Measurements from ENCODE around the gene MTHFR.
A peak's percentile ranks its signal among the peaks of the same experiment; 100 is the strongest.

Gene MTHFR

DNA sequence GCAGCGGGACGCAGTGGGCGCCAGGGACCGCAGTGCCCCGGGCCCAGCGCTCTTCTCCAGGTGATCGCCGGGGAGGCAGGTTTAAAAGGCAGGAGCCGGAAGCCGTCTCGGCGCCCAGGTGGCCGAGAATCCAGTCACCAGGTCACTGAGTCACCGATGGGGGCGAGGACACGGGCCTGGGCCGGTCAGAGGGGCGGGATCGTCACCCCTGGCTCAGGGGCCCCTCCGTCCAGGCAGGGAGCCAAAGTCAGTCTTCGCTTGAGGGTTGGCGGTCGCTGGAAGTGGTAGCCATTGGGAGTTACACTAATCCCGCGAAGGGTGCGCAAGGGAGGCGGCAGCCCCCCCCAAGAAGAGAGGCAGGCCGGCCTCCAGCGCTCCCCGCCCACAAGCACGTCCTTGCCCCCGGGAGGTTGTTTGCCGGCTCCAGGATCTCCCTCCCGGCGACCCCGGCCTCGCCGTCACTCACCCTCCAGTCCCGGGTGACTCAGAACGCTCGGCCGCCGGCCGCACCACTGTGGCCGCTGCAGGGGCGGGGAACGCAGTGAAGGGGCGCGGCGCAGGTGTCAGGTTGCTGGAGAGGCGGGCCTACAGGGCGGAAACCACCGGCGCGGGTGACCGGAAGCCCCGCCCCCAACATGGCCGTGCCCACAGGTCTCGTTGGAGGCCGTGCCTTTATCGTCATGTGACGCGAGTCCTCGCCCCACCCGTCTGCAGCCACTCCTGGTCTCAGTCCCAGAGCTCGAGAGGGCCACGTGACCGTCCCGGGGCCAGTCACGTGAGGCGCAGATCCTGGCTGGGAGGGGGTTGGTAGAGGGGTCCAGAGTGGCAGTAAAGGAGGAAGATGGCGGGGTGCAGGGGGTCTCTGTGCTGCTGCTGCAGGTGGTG lies at the start of gene MTHFR, which contains the start of gene CLCN6:
Gene MTHFR, minus strand, starts transcription at position 543 of the 885 bp plus-strand sequence. CDS start 2,848 bp downstream, outside the sequence.
Gene CLCN6, plus strand, starts transcription at position 770 of the 885 bp plus-strand sequence. Its CDS starts 72 bp downstream, at position 842.
- DNase-seq (ENCODE audit: low read depth in 2 of 2, low spot score in 1 of 2): peak; percentile 93 to 97

DNA sequence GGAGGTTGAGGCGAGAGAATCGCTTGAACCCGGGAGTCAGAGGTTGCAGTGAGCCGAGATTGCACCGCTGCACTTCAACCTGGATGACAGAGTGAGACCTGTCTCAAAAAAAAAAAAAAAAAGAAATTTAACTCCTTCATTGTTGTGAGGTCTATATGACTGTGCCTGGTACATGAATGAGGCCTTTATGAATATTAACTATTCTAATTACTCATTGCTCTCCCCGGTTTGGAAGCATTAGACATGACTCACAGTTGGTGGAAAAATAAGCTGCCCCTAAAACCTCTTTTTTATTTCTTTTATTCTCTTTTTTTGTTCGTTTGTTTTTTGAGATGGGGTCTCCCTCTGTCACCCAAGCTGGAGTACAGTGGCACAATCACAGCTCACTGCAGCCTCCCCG lies 49.7 kb upstream of the MTHFR start:
- DNase-seq (ENCODE audit: low read depth in 2 of 2, low spot score in 1 of 2): no peak

DNA sequence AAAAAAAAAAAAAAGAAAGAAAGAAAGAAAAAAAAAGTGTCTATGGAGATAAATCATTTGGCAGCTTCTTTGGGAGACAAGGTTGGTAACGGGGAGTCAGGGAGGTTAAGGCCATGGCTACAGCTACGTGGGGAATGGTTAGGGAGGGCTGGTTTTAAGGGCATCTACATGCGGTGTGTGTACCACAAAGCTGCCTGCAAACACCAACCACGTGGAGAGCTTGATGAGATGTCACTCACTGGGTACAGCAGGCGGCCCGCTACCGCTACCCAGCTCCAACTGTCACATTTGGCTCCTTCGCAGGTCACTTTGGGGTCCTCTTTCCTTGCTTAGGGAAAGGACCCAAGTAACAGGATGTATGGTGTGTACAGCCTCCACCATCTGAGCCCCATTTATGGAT lies 48.8 kb upstream of the MTHFR start:
- no peak for DNase-seq (ENCODE audit: low read depth in 2 of 2, low spot score in 1 of 2)

DNA sequence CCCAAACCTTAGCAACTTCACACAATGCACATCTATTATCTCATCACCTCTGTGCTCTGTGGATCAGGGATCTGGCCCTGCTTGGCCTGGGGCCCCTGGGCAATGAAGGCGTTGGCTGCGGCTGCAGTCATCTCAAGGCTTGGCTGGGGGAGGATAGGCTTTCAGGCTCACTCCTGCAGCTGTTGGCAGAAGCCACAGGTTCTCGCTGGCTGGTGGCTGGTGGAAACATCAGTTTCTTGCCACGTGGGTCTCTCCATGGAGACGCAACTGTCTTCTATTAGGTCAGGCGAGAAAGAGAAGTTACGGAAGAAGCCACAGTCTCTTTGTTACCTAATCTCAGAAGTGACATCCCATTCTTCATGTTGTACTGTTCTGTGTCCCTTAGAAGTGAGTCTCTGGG lies 45.4 kb upstream of the MTHFR start:
- no peak for DNase-seq (ENCODE audit: low read depth in 2 of 2, low spot score in 1 of 2)

DNA sequence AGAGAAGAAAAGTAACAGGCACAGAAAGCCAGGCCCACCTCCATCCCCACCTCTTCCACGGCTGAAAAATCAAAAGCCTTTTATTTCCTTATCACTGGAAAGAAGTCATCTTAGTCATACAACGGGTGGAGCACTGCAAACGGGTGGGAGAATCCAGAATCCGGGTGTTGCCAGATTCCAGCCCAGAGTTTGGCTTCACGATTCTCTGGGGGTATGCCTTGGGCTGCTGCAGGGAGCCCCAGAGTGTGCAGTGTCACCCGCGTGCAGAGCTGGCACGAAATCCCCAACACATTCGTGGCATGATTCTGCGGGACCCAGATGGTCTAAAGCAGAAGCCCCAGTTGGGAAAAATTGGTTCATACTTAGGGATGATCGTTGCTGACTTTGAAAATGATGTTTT lies 44.4 kb upstream of the MTHFR start:
- DNase-seq (ENCODE audit: low read depth in 2 of 2, low spot score in 1 of 2): no peak

DNA sequence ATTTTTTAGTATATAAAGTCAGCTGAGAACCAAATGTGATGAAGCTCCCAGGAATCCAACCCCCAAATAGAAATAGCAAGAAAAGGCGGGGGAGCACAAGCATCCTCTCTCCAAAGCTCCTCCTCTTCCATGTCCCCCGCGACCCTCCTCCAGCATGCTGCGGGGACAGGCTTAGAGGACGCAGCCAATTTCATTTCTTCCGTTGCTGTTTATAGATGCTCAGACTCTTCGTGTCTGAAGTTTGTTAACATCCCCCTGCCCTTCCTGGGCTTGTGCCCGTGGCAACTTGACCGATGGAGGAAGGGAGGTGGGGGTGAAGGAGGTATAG lies 42.6 kb upstream of the MTHFR start:
- DNase-seq (ENCODE audit: low read depth in 2 of 2, low spot score in 1 of 2): no peak

DNA sequence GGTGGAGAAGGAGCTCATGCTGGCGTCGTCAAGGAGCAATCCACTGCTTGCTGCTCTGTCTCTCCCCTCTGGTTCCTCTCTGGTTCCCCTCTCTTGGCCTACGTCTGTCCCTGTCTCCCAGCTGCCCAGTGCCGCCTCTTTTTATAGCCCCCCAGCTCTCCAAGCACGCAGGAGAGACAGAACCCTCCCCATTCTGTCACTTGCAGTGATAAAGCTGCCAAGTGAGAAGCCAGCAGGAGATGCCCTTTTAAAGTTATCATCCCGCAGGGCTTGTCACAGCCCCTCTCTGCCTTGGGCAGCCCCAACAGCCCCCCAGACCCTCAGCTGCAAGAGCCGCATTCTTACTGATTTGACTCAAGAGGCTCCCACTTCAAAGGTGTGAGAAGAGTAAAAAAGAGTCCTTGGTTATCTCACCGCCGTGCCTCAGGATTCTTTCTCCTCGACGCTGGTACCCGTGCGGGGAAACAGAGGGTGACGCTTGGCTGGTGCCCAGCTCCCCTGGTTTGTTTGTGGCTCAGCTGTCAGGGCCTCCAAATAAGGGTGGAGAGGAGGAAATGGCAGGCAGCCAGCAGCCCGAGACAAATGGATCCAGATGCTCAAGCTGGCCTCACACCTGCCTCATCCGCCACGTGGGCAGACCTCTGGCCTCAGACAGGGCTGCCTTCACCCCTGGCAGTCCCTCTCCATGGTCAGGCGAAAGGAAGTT lies 42.1 kb upstream of the MTHFR start, which contains the start of gene NPPA:
Gene NPPA, minus strand, starts transcription at position 117 of the 706 bp plus-strand sequence. Its CDS starts 99 bp downstream, at position 18.
- no peak for DNase-seq (ENCODE audit: low read depth in 2 of 2, low spot score in 1 of 2)

DNA sequence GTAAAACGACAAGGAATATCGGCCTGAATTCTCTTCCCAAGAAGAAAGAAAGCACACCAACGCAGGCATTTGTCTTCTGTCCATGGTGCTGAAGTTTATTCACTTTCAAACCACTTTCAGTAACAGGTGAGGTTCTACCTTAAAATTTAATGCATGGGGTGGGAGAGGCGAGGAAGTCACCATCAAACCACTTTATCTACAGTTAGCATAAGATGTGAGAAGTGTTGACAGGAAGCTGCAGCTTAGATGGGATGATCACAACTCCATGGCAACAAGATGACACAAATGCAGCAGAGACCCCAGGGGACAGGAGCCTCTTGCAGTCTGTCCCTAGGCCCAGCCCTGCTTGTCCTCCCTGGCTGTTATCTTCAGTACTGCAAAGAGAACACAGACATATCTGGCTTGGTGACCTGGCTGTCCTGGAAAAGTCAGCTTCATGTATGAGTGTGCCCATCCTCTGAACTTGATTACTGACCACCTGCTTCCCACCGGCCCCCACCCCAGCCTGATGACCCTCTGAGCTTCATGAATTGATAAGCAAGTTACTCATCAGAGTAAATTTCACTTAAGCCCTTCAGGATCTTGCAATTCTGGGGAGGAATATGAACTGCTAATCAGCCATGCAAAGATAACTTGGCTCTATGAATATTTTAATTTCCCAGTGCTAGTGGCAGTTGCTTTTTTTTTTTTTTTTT lies 40.0 kb upstream of the MTHFR start:
- no peak for DNase-seq (ENCODE audit: low read depth in 2 of 2, low spot score in 1 of 2)

DNA sequence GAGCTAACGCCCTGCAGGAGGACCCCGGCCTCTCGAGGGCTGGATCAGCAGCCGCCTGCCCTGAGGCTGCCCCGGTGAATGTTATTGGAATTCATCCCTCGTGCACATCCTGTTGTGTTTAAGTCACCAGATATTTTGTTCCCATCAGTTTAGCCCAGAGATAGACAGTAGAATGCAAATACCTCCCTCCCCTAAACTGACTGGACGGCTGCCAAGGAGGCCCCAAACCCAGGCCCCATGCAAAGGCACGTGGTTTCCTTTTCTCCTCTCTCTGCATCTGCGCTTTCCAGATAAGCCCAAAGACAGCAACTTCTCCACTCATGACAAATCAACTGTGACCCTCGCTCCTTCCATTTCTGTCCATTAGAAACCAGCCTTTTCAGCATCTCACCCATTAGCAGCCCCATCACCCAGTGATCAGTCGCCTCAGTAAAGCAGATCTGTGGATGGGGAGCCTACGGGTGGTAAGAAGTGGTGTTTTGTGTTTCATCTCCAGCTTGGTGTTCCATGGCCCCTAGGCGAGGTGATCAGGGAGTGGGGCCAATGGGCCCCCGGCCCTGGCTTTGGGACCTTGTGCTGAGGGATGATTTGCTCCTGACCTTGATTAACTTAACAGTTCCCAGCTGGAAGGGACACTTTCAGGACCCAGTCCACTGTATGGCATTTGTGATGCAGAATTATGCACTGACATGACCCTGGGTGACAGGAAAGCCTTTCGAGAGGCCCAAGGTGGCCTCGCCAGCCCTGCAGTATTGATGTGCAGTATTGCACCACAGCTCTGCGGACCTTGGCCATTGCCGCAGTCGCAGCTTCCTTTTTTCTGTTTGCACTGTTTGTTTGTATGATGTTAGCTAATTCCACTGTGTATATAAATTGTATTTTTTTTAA lies 36.6 kb upstream of the MTHFR start:
- DNase-seq (ENCODE audit: low read depth in 2 of 2, low spot score in 1 of 2): no peak

DNA sequence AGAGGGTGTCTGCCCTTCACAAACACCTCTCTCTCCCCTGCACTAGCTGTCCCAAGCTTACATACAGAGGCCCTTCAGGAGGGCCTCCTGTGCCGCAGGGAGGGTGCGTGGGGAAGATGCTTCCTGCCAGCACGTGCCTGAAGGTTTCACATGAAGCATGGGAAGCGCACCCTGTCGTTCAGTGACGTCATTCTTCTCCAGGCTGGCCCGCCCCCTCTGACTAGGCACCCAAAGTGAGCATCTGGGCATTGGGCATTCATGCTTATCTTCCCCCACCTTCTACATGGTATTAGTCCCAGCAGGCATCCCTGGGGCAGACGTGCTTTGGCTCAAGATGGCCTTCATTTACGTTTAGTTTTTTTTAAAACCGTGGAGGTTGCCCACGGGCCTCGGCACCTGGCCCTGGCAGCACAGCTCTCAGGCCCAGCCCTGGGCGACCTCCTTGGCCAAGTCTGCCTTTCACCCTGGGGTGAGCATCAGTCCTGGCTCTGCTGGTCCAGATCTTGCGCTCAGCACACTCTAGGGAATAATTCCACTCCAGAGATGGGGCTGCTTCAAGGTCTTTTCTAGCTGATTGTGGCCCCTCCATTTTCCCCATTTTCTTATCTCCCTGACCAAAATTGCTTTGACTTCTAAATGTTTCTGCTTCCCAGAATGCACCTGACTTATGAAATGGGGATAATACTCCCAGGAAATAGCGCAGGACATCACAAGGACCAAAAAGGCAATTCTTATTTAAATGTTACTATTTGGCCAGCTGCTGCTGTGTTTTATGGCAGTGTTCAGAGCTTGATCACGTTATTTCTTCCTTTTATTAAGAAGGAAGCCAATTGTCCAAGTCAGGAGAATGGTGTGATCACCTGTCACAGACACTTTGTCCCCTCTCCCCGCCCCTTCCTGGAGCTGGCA lies 35.7 kb upstream of the MTHFR start:
- no peak for DNase-seq (ENCODE audit: low read depth in 2 of 2, low spot score in 1 of 2)

DNA sequence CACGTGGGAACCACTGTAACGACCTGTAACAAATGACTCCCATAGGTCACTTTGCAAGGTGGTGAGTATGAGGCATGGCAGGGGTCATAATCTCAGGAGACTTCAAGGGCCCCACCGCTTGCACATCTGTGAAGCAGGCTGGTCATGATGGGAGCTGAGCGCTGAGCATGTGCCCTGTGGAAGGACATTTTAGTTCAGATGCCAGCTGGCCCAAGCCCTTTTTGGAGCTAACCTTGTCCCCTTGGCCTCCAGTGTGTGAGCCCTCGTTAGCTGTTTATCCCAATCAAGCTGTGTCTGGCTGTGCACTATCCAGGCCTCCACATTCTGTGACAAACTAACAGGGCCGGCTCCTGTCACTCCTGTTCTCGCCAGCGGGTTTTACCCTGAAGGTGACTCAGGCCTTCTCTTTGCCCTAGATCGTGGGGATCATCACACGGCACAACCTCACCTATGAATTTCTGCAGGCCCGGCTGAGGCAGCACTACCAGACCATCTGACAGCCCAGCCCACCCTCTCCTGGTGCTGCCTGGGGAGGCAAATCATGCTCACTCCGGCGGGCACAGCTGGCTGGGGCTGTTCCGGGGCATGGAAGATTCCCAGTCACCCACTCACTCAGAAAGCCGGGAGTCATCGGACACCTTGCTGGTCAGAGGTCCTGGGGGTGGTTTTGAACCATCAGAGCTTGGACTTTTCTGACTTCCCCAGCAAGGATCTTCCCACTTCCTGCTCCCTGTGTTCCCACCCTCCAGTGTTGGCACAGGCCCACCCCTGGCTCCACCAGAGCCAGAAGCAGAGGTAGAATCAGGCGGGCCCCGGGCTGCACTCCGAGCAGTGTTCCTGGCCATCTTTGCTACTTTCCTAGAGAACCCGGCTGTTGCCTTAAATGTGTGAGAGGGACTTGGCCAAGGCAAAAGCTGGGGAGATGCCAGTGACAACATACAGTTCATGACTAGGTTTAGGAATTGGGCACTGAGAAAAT lies 34.3 kb upstream of the MTHFR start:
- DNase-seq (ENCODE audit: low read depth in 2 of 2, low spot score in 1 of 2): no peak

DNA sequence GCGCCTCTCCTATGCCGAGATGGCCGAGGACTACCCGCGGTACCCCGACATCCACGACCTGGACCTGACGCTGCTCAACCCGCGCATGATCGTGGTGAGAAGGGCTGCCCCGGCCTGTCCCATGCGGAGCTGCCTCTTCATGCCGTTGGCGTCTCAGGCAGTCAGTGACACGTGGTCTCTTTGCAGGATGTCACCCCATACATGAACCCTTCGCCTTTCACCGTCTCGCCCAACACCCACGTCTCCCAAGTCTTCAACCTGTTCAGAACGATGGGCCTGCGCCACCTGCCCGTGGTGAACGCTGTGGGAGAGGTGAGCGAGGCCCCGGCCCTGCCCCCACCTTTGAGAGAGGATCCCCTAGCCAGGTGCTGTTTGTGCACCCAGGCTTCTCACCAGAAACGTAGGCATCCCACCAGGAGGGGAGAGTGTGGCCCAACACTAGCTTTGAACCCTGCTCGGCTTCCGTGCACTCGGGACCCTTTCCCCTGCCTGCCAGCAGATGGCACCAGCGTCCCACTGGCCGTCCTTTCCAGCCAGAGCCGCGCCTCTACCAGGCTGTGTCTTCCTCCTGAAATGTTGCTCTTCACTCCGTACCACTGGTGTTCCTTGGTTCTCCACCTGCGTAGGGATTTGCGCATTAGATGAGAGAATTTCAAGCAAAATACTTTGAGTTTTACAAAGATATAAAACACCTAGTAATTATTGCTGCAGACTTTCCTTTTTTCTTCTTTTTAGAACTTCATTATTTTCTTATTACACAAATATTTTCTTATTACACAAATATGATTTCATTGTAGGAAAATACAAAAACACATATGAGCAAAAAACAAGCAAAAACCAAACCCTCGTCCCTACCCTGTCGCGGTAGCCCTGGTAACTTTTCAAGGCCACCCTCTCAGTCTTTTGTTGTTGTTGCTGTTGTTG lies 32.8 kb upstream of the MTHFR start:
- peak; percentile 34 to 40 for DNase-seq (ENCODE audit: low read depth in 2 of 2, low spot score in 1 of 2)

DNA sequence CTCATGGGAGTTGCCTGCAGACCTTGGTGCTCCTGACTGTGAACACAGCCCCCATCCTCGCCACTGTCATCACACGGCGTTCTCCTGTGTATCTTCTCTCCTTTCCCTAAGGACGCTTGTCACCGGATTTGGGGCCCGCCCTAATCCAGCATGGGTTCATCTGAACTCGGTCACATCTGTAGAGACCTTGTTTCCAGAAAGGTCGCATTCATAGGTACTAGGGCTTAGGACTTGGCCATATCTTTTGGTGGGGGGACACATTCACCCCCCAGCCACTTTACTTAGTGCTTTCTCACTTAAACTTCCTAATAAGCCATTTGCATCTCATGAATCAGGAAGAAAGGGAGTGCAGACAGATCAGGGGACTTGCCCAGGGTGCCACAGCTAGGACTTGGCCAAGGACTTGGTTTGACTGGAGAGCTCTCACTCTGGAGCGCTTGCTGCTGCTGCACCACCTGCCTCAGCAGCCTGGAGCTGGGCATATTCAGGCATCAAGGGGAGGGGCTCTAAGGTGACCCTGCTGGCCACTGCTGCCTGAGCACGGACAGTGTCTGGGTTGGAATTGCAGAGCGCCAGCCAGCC lies 32.1 kb upstream of the MTHFR start:
- DNase-seq (ENCODE audit: low read depth in 2 of 2, low spot score in 1 of 2): no peak

DNA sequence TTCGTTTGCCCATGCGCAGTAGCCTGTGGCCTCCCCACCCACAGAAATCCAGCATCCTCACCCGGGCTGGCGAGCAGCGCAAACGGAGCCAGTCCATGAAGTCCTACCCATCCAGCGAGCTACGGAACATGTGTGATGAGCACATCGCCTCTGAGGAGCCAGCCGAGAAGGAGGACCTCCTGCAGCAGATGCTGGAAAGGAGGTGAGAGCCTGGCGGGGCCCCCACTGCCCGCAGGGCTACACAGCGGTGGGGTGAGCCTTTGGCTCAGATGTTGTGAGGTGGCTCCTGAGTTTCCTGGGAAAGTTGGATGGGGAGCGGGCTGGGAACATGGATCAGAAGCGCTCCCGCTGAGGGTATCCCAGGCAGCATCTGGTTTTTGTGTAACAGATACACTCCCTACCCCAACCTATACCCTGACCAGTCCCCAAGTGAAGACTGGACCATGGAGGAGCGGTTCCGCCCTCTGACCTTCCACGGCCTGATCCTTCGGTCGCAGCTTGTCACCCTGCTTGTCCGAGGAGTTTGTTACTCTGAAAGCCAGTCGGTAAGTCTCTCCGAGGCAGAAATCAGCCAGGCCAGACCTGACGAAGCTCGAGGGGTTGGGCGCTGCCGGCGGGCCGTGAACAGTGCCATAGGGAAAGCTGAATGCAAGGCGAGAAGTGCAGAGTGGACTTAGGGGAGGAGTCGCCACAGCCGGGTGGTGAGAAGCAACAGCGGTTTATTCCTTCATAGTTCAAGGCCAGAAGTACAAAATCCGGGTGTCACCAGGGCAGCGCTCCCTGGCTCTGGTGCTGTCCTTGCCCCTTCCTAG lies 31.4 kb upstream of the MTHFR start:
- DNase-seq (ENCODE audit: low read depth in 2 of 2, low spot score in 1 of 2): no peak

DNA sequence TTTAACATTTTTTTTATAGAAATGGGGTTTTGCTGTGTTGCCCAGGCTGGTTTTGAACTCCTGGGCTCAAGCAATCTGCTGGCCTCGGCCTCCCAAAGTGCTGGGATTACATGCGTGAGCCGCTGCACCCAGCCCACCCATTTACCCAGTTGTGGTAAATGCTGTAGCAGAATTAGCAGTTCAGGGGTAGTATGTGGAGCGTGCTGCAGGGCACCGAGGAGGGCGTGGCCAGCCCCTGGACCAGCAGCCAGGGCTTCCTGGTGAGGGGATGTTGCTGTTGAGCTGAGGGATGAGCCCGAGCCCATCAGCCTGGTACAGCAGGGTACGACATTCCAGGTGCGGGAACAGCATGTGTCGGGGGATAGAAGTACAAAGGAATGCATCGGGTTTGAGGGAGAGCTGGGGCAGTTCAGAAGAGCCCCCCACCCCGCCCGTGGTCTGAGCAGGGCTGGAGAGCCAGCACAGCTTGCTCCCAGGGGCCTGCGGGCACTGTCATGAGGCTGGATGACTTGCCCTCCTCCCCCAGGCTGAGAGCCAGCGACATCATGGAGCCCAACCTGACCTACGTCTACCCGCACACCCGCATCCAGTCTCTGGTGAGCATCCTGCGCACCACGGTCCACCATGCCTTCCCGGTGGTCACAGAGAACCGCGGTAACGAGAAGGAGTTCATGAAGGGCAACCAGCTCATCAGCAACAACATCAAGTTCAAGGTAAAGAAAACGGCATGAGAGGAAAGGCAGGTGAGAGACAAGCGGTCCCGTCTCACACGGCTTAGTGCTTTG lies 29.9 kb upstream of the MTHFR start:
- DNase-seq (ENCODE audit: low read depth in 2 of 2, low spot score in 1 of 2): no peak

All from stimulated activated CD8-positive, alpha-beta memory T cell treated with anti-CD3 and anti-CD28 coated beads, Interleukin-4, amount 100 ng/mL, for 4 hours (primary cell).